AG10803 (cell line): ENCODE data around the gene FAM83F.

Source experiments
- DNase-seq: peaks from one replicate; pipeline ENCODE4 v3.0.0; 2010; ENCODE audit warnings: low read depth
- H3K4me3 ChIP-seq: 2 replicates; pipeline ENCODE4 v1.5.1; 2011; ENCODE audit warnings: mild to moderate bottlenecking, low read length, control low read depth
- TF ChIP-seq, protein P1 (sequence below): conservative IDR thresholded peaks from 2 replicates; pipeline ENCODE4 v1.5.1; 2011; ENCODE audit warnings: mild to moderate bottlenecking, low read length, control low read depth, inconsistent platforms

The FAM83F gene

DNA sequence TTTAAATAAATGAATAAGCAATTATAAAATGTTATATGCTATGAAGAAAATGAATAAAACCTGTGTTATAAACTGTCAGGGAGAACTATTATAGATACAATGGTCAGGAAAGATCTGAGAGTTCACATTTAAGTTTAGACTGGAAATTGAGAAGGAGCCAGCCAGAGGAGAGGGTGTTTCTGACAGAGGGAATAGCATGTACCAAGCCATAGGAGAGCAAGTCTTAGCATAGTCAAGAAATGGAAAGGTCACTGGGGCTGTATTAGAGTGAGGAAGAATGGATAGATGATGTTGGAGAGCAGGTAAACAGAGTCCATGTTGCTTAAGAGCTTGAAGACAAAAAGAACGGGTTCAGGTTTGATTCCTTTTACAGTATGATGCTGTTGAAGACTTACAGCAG lies 87.4 kb downstream of the FAM83F start:
- H3K4me3 ChIP-seq: no peak overlapping the region
- TF ChIP-seq, protein P1, sequence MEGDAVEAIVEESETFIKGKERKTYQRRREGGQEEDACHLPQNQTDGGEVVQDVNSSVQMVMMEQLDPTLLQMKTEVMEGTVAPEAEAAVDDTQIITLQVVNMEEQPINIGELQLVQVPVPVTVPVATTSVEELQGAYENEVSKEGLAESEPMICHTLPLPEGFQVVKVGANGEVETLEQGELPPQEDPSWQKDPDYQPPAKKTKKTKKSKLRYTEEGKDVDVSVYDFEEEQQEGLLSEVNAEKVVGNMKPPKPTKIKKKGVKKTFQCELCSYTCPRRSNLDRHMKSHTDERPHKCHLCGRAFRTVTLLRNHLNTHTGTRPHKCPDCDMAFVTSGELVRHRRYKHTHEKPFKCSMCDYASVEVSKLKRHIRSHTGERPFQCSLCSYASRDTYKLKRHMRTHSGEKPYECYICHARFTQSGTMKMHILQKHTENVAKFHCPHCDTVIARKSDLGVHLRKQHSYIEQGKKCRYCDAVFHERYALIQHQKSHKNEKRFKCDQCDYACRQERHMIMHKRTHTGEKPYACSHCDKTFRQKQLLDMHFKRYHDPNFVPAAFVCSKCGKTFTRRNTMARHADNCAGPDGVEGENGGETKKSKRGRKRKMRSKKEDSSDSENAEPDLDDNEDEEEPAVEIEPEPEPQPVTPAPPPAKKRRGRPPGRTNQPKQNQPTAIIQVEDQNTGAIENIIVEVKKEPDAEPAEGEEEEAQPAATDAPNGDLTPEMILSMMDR: no peak
- DNase-seq: no peak

DNA sequence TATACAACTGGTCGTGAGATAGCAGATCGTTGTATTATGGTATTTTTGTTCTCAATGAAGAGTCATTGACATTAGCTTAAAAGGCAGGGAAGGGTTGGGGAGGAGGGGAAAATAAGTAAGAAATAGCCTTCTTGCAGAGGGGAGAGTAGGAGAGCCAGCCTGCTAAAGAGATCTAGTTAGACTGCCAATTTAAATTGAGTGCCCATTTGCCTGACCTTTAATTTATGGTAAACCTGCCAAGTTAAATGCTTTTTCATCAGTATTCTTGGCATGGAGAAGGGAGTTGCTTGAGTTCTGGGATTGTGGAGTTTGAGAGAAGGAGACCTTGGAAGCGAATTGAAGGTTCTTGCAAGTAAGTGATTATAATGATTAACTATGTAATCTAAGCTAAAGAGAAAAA lies 89.0 kb downstream of the FAM83F start:
- TF ChIP-seq, protein P1: no peak
- no peak for DNase-seq
- no peak overlapping the region for H3K4me3 ChIP-seq

DNA sequence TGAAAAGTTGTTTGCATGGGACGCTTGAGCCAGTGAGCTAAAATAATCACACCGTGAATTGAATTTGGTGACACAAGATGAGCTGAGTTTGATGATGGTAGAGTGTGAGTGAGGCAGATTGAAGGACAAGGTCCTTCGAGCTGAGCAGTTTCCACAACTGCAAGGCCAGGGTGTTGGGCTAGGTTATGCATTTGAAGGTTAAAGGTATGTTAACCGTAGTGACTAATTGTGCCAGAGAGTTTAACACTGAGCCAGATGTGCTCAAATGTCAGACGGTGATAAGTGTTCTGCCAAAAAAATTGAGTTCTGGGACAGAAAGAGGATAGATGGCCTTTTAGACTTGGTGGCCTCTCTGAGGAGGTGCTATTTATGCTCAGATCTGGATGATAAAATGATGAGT lies 89.5 kb downstream of the FAM83F start:
- H3K4me3 ChIP-seq: no peak overlapping the region
- no peak for DNase-seq
- TF ChIP-seq, protein P1: no peak

DNA sequence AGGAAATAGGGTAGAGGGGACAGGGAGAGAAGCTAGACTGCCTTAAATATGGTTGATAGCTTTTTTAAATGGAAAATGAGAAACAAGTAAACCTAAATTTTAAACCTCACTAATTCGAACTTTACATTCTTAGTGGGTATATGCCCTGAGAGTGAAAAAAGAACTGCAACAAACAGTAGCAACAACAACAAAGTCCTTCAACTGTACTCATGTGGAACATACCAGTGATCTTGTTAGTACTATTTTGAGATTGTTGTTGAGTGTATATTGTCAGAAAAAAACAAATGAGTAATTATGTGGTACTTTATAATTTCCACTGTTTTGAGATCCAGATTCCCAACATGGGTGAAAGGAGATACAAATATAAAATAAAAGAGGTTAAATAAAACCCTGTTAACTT lies 94.1 kb downstream of the FAM83F start:
- TF ChIP-seq, protein P1: no peak
- no peak for DNase-seq
- H3K4me3 ChIP-seq: no peak overlapping the region
